DMS53 treated with DMSO at 0.1 percent for 48 hours (cell line): ENCODE data around the gene MFAP3.

Source experiments
- DNase-seq: peaks from one replicate; lab custom pipeline; 2025; ENCODE audit not compliant: unreplicated experiment; lab: John Stamatoyannopoulos, UW

The MFAP3 gene

GRCh38 chr5:154090656-154091055, 51.9 kb downstream of the MFAP3 start:
- DNase-seq = no peak

- no peak for DNase-seq
Observed at GRCh38 chr5:154092356-154093141, 53.8 kb downstream of the MFAP3 start.

- no peak for DNase-seq
Observed at GRCh38 chr5:154093142-154093532, 54.4 kb downstream of the MFAP3 start.

GRCh38 chr5:154095904-154096303, 57.1 kb downstream of the MFAP3 start:
- no peak for DNase-seq

- DNase-seq = no peak
Observed at GRCh38 chr5:154097031-154097430, 58.3 kb downstream of the MFAP3 start.

- no peak for DNase-seq
Observed at GRCh38 chr5:154098465-154098864, 59.7 kb downstream of the MFAP3 start.

GRCh38 chr5:154101184-154101583, 62.4 kb downstream of the MFAP3 start:
- no peak for DNase-seq

GRCh38 chr5:154103233-154103632, 64.5 kb downstream of the MFAP3 start:
- peak; percentile 9 for DNase-seq
